K562 (cell line): Measurements from ENCODE around the gene CYBRD1.

ENCODE experiments used
- HDGF ChIP-seq: fragments of 450-650 bp; IDR thresholded peaks from 2 replicates; pipeline ENCODE4 v1.6.1; 2016
- HMGXB4 ChIP-seq: sonication (generic); formaldehyde crosslinking; IDR thresholded peaks from 2 replicates; pipeline ENCODE4 v1.8.1; 2023; ENCODE audit warnings: mild to moderate bottlenecking, missing genetic modification reagents
- PBX2 ChIP-seq, 2 experiments: IDR thresholded peaks in 1 of 2; conservative IDR thresholded peaks in 1 of 2; 2 replicates each; pipeline ENCODE4 v1.6.1; 2016; ENCODE audit warnings: low read depth in 2 of 2, mild to moderate bottlenecking in 1 of 2, missing compliant biosample characterization in 1 of 2, missing genetic modification characterization in 1 of 2, moderate library complexity in 1 of 2
- RBBP5 ChIP-seq: fragments of 200-600 bp; sonication (generic); IDR thresholded peaks from 2 replicates; pipeline ENCODE4 v1.6.1; 2012; ENCODE audit warnings: borderline replicate concordance, mild to moderate bottlenecking, low read length, control low read depth, inconsistent platforms; ENCODE audit not compliant: insufficient read depth, poor library complexity, severe bottlenecking
- TF ChIP-seq, protein P1 (sequence below): fragments of 450-650 bp; IDR thresholded peaks from 2 replicates; pipeline ENCODE4 v1.6.1; 2017; ENCODE audit warnings: antibody characterized with exemption, mild to moderate bottlenecking

DNA sequence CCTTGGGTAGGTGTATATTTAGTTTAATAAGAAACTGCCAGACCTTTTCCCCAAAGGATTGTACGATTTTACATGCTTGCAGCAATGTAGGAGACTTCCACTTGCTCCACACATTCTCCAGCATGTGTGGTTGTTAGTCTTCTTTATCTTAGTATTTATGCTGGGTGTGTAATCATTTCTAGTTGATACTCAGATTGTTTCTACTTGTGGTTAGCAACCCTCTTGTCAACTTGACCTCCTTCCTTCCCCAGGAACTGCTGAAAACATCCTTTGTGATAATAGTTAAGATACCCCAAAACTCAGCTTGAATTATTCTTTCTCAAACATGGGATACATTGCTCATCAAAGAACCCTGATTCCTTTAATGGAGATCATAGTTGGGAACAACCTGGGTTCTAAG, 37.2 kb upstream of the CYBRD1 start:
- TF ChIP-seq RBBP5 (no peak), HMGXB4 (CRISPR knock-in tag) (no peak), PBX2 (CRISPR knock-in tag; IDR thresholded peaks at IDR 0.05; ENCODE audit: low read depth) (no peak), PBX2 (tag; conservative IDR thresholded peaks at IDR 0.05; ENCODE audit: low read depth) (no peak), HDGF (no peak)
- TF ChIP-seq, protein P1, sequence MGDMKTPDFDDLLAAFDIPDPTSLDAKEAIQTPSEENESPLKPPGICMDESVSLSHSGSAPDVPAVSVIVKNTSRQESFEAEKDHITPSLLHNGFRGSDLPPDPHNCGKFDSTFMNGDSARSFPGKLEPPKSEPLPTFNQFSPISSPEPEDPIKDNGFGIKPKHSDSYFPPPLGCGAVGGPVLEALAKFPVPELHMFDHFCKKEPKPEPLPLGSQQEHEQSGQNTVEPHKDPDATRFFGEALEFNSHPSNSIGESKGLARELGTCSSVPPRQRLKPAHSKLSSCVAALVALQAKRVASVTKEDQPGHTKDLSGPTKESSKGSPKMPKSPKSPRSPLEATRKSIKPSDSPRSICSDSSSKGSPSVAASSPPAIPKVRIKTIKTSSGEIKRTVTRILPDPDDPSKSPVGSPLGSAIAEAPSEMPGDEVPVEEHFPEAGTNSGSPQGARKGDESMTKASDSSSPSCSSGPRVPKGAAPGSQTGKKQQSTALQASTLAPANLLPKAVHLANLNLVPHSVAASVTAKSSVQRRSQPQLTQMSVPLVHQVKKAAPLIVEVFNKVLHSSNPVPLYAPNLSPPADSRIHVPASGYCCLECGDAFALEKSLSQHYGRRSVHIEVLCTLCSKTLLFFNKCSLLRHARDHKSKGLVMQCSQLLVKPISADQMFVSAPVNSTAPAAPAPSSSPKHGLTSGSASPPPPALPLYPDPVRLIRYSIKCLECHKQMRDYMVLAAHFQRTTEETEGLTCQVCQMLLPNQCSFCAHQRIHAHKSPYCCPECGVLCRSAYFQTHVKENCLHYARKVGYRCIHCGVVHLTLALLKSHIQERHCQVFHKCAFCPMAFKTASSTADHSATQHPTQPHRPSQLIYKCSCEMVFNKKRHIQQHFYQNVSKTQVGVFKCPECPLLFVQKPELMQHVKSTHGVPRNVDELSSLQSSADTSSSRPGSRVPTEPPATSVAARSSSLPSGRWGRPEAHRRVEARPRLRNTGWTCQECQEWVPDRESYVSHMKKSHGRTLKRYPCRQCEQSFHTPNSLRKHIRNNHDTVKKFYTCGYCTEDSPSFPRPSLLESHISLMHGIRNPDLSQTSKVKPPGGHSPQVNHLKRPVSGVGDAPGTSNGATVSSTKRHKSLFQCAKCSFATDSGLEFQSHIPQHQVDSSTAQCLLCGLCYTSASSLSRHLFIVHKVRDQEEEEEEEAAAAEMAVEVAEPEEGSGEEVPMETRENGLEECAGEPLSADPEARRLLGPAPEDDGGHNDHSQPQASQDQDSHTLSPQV = no peak
